ENCODE measurements around the gene KRT76.

- no peak for TF ChIP-seq CTCF (IDR thresholded peaks at IDR 0.05)
- TF ChIP-seq POLR2AphosphoS5 (IDR thresholded peaks at IDR 0.05), result no peak
Observed at GRCh38 chr12:52724384-52724783, 52.8 kb downstream of the KRT76 start.

All from esophagus muscularis mucosa (tissue), 3 donors.